ENCODE data around the gene FAM200C. TPM values are rescaled to one million over a fixed set of nuclear protein-coding genes. Genes with fewer than 3 reads are reported as not detected.

FAM200C gene
- polyA plus RNA-seq, 3 donors: 0.08 to 0.39 TPM; not detected in 1

DNA sequence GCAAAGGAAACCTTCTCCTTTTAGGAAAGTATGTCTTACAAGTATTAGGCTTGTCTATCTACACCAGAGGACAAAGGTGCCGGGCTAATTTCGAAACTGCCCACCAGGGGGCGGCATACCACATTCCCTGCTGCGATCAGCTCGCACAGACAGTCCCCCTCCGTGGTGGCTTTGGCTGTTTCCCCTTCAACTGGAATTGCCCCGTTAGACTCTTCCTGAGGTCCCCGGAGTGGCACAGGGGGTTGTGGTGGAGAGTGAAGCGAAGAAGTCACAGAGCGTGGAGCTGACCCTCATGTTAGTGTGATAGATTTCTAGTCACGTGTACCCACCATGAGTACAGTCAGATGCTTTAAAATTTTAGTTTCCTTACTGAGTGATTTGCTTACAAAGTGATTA is 39.3 kb upstream of the FAM200C start:
- no peaks in the 10 kb centered on the region for H3K36me3 Mint-ChIP-seq
- peak; percentile 70 to 81 (median 79) for DNase-seq
- intact Hi-C loops (cut with micrococcal nuclease): loop anchor here in 1 of 2 donors (5.0 kb wide), 1 partner anchor 68 kb away; no protein-coding TSS in a partner anchor
- Histone ChIP-seq H3K4me2 (replicated peaks; ENCODE audit: extremely low read depth, low read length, poor library complexity, severe bottlenecking) (peak overlapping the region; percentile 78), H3K9ac (ENCODE audit: insufficient read depth, low read length, poor library complexity, severe bottlenecking) (peak overlapping the region; percentile 65), H3K27ac (ENCODE audit: low read depth in 1 of 2, low read length in 2 of 2) (peak overlapping the region in 1 of 2 donors; percentile 60), H3K79me2 (ENCODE audit: insufficient read depth, low read length) (no peaks in the 10 kb centered on the region), H3K4me3 (replicated peaks in 1 of 3; ENCODE audit: low read depth in 2 of 3, low read length in 3 of 3) (peak overlapping the region; percentile 57 to 82 (median 71)), H3K27me3 (ENCODE audit: control insufficient read depth in 2 of 2, insufficient read depth in 2 of 2, low read length in 2 of 2) (no peaks in the 10 kb centered on the region), H4K20me1 (ENCODE audit: insufficient read depth, low read length) (no peaks in the 10 kb centered on the region), H3K4me1 (ENCODE audit: control insufficient read depth in 1 of 2, insufficient read depth in 2 of 2, low read length in 2 of 2) (peaks cover 15 to 35% of the 10 kb centered on the region in 2 donors), H3K36me3 (replicated peaks in 1 of 2; ENCODE audit: control insufficient read depth in 1 of 2, insufficient read depth in 2 of 2, low read length in 2 of 2) (no peaks in the 10 kb centered on the region), H2AFZ (ENCODE audit: insufficient read depth, low read depth, low read length, poor library complexity, severe bottlenecking) (peak overlapping the region; percentile 86), H3K9me3 (replicated peaks in 1 of 2; ENCODE audit: control insufficient read depth in 1 of 2, insufficient read depth in 1 of 2, low read length in 2 of 2) (no peaks in the 10 kb centered on the region)
- TF ChIP-seq, protein P1, sequence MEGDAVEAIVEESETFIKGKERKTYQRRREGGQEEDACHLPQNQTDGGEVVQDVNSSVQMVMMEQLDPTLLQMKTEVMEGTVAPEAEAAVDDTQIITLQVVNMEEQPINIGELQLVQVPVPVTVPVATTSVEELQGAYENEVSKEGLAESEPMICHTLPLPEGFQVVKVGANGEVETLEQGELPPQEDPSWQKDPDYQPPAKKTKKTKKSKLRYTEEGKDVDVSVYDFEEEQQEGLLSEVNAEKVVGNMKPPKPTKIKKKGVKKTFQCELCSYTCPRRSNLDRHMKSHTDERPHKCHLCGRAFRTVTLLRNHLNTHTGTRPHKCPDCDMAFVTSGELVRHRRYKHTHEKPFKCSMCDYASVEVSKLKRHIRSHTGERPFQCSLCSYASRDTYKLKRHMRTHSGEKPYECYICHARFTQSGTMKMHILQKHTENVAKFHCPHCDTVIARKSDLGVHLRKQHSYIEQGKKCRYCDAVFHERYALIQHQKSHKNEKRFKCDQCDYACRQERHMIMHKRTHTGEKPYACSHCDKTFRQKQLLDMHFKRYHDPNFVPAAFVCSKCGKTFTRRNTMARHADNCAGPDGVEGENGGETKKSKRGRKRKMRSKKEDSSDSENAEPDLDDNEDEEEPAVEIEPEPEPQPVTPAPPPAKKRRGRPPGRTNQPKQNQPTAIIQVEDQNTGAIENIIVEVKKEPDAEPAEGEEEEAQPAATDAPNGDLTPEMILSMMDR (IDR thresholded peaks at IDR 0.05): peak; percentile 91
- peaks cover 24% of the 10 kb centered on the region for H3K4me1 Mint-ChIP-seq
- H3K27ac Mint-ChIP-seq: peak overlapping the region in 6 of 7 donors; percentile 58 to 87 (median 74)
- WGBS (ENCODE audit: insufficient coverage): 0% methylated on average over 7 of the region's 11 CpGs
- no peaks in the 10 kb centered on the region for H3K9me3 Mint-ChIP-seq
- peaks cover 0 to 5% (median 2%) of the 10 kb centered on the region in 3 donors for H3K27me3 Mint-ChIP-seq (ENCODE audit: low read depth in 3 of 3)
- H3K4me3 Mint-ChIP-seq: peak overlapping the region; percentile 94 to 98

DNA sequence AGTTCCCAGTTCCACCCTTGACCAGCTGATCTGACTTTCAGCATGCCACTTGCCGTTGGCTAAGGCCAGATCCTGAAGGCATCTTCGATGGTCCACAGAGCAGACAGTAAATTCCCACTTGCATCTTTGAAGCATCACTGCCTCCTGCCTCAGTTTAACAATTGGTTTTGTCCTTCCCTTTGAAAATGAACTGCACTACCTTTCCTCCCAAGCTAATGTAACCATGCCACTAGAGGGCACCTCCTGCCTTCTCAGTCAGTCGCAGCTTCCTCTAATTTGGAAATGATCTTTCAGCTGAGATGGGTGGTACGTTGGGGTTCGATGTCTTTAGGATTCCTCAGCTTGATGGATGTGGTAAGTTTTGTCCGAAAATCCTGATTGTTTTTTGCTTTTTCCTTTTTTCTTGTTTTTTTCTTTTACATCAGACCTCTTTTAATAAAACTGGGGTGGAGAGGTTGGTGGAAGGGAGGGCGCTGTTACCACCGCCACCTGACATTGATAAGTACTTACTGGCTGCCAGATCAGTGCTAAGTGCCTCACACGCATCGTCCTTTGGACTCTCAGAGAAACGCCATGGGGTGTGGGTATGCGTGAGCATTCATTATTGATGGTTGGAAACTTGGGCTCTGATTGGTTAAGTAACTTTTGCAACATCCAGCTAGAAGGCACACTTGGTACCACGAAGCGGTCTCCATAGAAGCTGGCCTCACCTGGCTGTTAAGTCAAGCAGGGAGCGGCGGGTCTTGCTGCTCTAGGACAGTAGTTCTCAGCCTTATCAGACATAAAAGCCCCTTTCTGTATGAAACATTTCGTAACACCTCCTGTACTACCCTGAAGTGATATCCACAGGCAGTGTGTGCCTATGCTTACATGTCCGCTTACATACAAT is 38.7 kb upstream of the FAM200C start:
- WGBS (ENCODE audit: insufficient coverage): 0% methylated on average over 14 of the region's 18 CpGs
- H3K4me3 Mint-ChIP-seq: peak overlapping the region; percentile 94 to 98
- peaks cover 0 to 5% (median 2%) of the 10 kb centered on the region in 3 donors for H3K27me3 Mint-ChIP-seq (ENCODE audit: low read depth in 3 of 3)
- Histone ChIP-seq H3K4me1 (ENCODE audit: control insufficient read depth in 1 of 2, insufficient read depth in 2 of 2, low read length in 2 of 2) (peaks cover 15 to 35% of the 10 kb centered on the region in 2 donors), H3K4me3 (replicated peaks in 1 of 3; ENCODE audit: low read depth in 2 of 3, low read length in 3 of 3) (peak overlapping the region; percentile 57 to 82 (median 71)), H3K4me2 (replicated peaks; ENCODE audit: extremely low read depth, low read length, poor library complexity, severe bottlenecking) (peak overlapping the region; percentile 78), H3K27me3 (ENCODE audit: control insufficient read depth in 2 of 2, insufficient read depth in 2 of 2, low read length in 2 of 2) (no peaks in the 10 kb centered on the region), H4K20me1 (ENCODE audit: insufficient read depth, low read length) (no peaks in the 10 kb centered on the region), H2AFZ (ENCODE audit: insufficient read depth, low read depth, low read length, poor library complexity, severe bottlenecking) (peak overlapping the region; percentile 86), H3K36me3 (replicated peaks in 1 of 2; ENCODE audit: control insufficient read depth in 1 of 2, insufficient read depth in 2 of 2, low read length in 2 of 2) (no peaks in the 10 kb centered on the region), H3K79me2 (ENCODE audit: insufficient read depth, low read length) (no peaks in the 10 kb centered on the region), H3K9me3 (replicated peaks in 1 of 2; ENCODE audit: control insufficient read depth in 1 of 2, insufficient read depth in 1 of 2, low read length in 2 of 2) (no peaks in the 10 kb centered on the region), H3K9ac (ENCODE audit: insufficient read depth, low read length, poor library complexity, severe bottlenecking) (peak overlapping the region; percentile 65), H3K27ac (ENCODE audit: low read depth in 1 of 2, low read length in 2 of 2) (peak overlapping the region in 1 of 2 donors; percentile 60)
- DNase-seq: peak; percentile 44 to 78 (median 69)
- no peaks in the 10 kb centered on the region for H3K36me3 Mint-ChIP-seq
- peak overlapping the region in 5 of 7 donors; percentile 70 to 87 (median 82) for H3K27ac Mint-ChIP-seq
- TF ChIP-seq, protein P1 (IDR thresholded peaks at IDR 0.05): peak; percentile 37
- H3K9me3 Mint-ChIP-seq: no peaks in the 10 kb centered on the region
- intact Hi-C loops (cut with micrococcal nuclease): loop anchor here in 1 of 2 donors (5.0 kb wide), 1 partner anchor 69 kb away; no protein-coding TSS in a partner anchor
- H3K4me1 Mint-ChIP-seq: peaks cover 24% of the 10 kb centered on the region

Measured in CD14-positive monocyte (primary cell).